ENCODE data around the gene FBRSL1.

FBRSL1 gene

GRCh38 chr12:132556801-132557200, 66.8 kb downstream of the FBRSL1 start:
- Mint-ChIP-seq H3K4me1 (peaks cover 4% of the 10 kb centered on the region), H3K27me3 (ENCODE audit: low read depth) (peaks cover 4% of the 10 kb centered on the region), H3K4me3 (peak overlapping the region in 1 of 3 experiments; percentile 35), H3K36me3 (ENCODE audit: low read depth) (peaks cover 8% of the 10 kb centered on the region), H3K27ac (peak overlapping the region in 1 of 3 experiments; percentile 24), H3K9me3 (no peaks in the 10 kb centered on the region)
- TF ChIP-seq, protein P1, sequence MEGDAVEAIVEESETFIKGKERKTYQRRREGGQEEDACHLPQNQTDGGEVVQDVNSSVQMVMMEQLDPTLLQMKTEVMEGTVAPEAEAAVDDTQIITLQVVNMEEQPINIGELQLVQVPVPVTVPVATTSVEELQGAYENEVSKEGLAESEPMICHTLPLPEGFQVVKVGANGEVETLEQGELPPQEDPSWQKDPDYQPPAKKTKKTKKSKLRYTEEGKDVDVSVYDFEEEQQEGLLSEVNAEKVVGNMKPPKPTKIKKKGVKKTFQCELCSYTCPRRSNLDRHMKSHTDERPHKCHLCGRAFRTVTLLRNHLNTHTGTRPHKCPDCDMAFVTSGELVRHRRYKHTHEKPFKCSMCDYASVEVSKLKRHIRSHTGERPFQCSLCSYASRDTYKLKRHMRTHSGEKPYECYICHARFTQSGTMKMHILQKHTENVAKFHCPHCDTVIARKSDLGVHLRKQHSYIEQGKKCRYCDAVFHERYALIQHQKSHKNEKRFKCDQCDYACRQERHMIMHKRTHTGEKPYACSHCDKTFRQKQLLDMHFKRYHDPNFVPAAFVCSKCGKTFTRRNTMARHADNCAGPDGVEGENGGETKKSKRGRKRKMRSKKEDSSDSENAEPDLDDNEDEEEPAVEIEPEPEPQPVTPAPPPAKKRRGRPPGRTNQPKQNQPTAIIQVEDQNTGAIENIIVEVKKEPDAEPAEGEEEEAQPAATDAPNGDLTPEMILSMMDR (IDR thresholded peaks at IDR 0.05; ENCODE audit: unreplicated experiment in 3 of 3): no peak

- TF ChIP-seq, protein P1 (IDR thresholded peaks at IDR 0.05; ENCODE audit: unreplicated experiment in 3 of 3): no peak
- no peaks in the 10 kb centered on the region for H3K9me3 Mint-ChIP-seq
- peaks cover 4% of the 10 kb centered on the region for H3K4me1 Mint-ChIP-seq
- H3K36me3 Mint-ChIP-seq (ENCODE audit: low read depth): peaks cover 5% of the 10 kb centered on the region
- peaks cover 4% of the 10 kb centered on the region for H3K27me3 Mint-ChIP-seq (ENCODE audit: low read depth)
- H3K27ac Mint-ChIP-seq: peak overlapping the region in 1 of 3 experiments; percentile 24
- H3K4me3 Mint-ChIP-seq: peak overlapping the region in 2 of 3 experiments; percentile 35 to 55
These were observed 67.5 kb downstream of the FBRSL1 start for GRCh38 chr12:132557291-132558015.

GRCh38 chr12:132558042-132558856, 68.3 kb downstream of the FBRSL1 start:
- H3K27ac Mint-ChIP-seq: no peak overlapping the region
- peaks cover 4% of the 10 kb centered on the region for H3K27me3 Mint-ChIP-seq (ENCODE audit: low read depth)
- H3K4me3 Mint-ChIP-seq: peak overlapping the region; percentile 71 to 82 (median 81)
- no peaks in the 10 kb centered on the region for H3K9me3 Mint-ChIP-seq
- H3K4me1 Mint-ChIP-seq: peaks cover 4% of the 10 kb centered on the region
- TF ChIP-seq, protein P1 (IDR thresholded peaks at IDR 0.05; ENCODE audit: unreplicated experiment in 3 of 3): no peak
- peaks cover 3% of the 10 kb centered on the region for H3K36me3 Mint-ChIP-seq (ENCODE audit: low read depth)

DNA sequence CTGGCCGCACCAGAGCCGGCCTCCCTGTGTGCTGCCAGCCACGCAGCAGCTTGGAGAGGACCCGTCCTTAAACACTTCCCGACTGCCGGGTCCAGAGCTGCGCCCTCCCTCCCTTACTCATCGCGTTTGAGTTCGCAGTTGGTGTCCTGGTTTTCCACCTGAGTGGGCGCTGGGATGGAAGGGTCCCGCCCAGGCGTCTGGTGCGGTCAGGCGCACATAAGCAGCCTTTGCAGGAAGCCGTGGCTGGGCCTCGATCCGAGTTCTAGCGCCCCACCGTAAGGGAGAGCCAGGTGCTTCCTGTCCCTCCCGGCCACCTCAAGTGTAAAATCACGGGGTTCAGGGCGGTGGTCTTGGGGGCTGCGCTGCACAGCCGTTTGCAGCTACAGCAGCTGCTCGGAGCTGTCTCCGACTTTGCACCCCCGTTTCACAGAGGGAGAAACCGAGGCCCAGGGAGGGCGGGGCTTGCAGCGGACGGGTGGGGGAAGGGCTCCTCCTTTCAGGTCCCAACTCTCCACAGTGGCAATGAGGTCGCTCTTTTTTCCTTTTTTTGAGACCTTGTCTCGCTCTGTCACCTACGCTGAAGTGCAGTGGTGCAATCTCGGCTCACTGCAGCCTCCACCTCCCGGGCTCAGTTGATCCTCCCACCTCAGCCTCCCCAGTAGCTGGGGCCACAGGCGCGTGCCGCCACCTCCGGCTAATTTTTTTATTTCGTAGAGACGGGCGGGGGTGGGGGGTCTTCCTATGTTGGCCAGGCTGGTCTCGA, 69.1 kb downstream of the FBRSL1 start:
- peak overlapping the region; percentile 67 to 81 (median 71) for H3K4me3 Mint-ChIP-seq
- H3K36me3 Mint-ChIP-seq (ENCODE audit: low read depth): peaks cover 7% of the 10 kb centered on the region
- TF ChIP-seq, protein P1 (IDR thresholded peaks at IDR 0.05; ENCODE audit: unreplicated experiment in 3 of 3): no peak
- peak overlapping the region in 1 of 3 experiments; percentile 57 for H3K27ac Mint-ChIP-seq
- peaks cover 4% of the 10 kb centered on the region for H3K4me1 Mint-ChIP-seq
- peaks cover 4% of the 10 kb centered on the region for H3K27me3 Mint-ChIP-seq (ENCODE audit: low read depth)
- H3K9me3 Mint-ChIP-seq: no peaks in the 10 kb centered on the region

GRCh38 chr12:132559652-132560363, 69.9 kb downstream of the FBRSL1 start:
- no peaks in the 10 kb centered on the region for H3K9me3 Mint-ChIP-seq
- H3K4me1 Mint-ChIP-seq: peaks cover 4% of the 10 kb centered on the region
- peaks cover 7% of the 10 kb centered on the region for H3K36me3 Mint-ChIP-seq (ENCODE audit: low read depth)
- H3K27ac Mint-ChIP-seq: no peak overlapping the region
- H3K27me3 Mint-ChIP-seq (ENCODE audit: low read depth): peaks cover 4% of the 10 kb centered on the region
- H3K4me3 Mint-ChIP-seq: peak overlapping the region; percentile 67 to 81 (median 77)
- TF ChIP-seq, protein P1 (IDR thresholded peaks at IDR 0.05; ENCODE audit: unreplicated experiment in 3 of 3): no peak
